Measurements from ENCODE around the gene EVA1C. TPM values are rescaled to one million over a fixed set of nuclear protein-coding genes. Genes with fewer than 3 reads are reported as not detected.

Gene EVA1C
- total RNA-seq, 1 experiment from 2014 or later, result 22.2 TPM

- no peak for TF ChIP-seq CTCF (IDR thresholded peaks at IDR 0.05; ENCODE audit: unreplicated experiment)
- DNase-seq (ENCODE audit: unreplicated experiment), result no peak
- intact Hi-C loops (cut with micrococcal nuclease), result no loop called here
- H3K4me1 Mint-ChIP-seq (ENCODE audit: insufficient read depth, unreplicated experiment), result peaks cover 7% of the 10 kb centered on the region
- ChIA-PET POLR2A (interaction anchor here (0.8 kb wide), 1 partner anchor 95 kb away, joined by 3 read pairs; no protein-coding TSS in a partner anchor), CTCF (interaction anchor here (1.1 kb wide), 1 partner anchor 131 kb away, joined by 4 read pairs; no protein-coding TSS in a partner anchor)
- peaks cover 71% of the 10 kb centered on the region for H3K36me3 Mint-ChIP-seq (ENCODE audit: insufficient read depth, unreplicated experiment)
- no peaks in the 10 kb centered on the region for H3K9me3 Mint-ChIP-seq (ENCODE audit: unreplicated experiment)
- no peak overlapping the region for H3K4me3 Mint-ChIP-seq (ENCODE audit: unreplicated experiment)
- no peak overlapping the region for H3K27ac Mint-ChIP-seq (ENCODE audit: low read depth, unreplicated experiment)
- no peaks in the 10 kb centered on the region for H3K27me3 Mint-ChIP-seq (ENCODE audit: insufficient read depth, unreplicated experiment)
- BruUV-seq (replicated peaks), result no TSS peak
Observed at GRCh38 chr21:32469628-32470027, 57.1 kb downstream of the EVA1C start.

- Mint-ChIP-seq H3K27me3 (ENCODE audit: insufficient read depth, unreplicated experiment) (no peaks in the 10 kb centered on the region), H3K36me3 (ENCODE audit: insufficient read depth, unreplicated experiment) (peaks cover 66% of the 10 kb centered on the region), H3K4me3 (ENCODE audit: unreplicated experiment) (no peak overlapping the region), H3K4me1 (ENCODE audit: insufficient read depth, unreplicated experiment) (peaks cover 12% of the 10 kb centered on the region), H3K9me3 (ENCODE audit: unreplicated experiment) (no peaks in the 10 kb centered on the region), H3K27ac (ENCODE audit: low read depth, unreplicated experiment) (no peak overlapping the region)
- BruUV-seq (replicated peaks), result no TSS peak
- DNase-seq (ENCODE audit: unreplicated experiment), result no peak
- intact Hi-C loops (cut with micrococcal nuclease), result no loop called here
- no peak for TF ChIP-seq CTCF (IDR thresholded peaks at IDR 0.05; ENCODE audit: unreplicated experiment)
- CTCF ChIA-PET, result no interaction called here
- POLR2A ChIA-PET, result interaction anchor here (0.8 kb wide), 1 partner anchor 96 kb away, joined by 3 read pairs; no protein-coding TSS in a partner anchor
Observed at GRCh38 chr21:32470206-32470605, 57.7 kb downstream of the EVA1C start.

- peaks cover 54% of the 10 kb centered on the region for H3K36me3 Mint-ChIP-seq (ENCODE audit: insufficient read depth, unreplicated experiment)
- peaks cover 23% of the 10 kb centered on the region for H3K4me1 Mint-ChIP-seq (ENCODE audit: insufficient read depth, unreplicated experiment)
- intact Hi-C loops (cut with micrococcal nuclease), result no loop called here
- POLR2A ChIA-PET, result interaction anchor here (0.6 to 1.2 kb wide), 3 partner anchors 9 to 101 kb away, joined by 3 to 6 read pairs (median 3); no protein-coding TSS in a partner anchor
- H3K4me3 Mint-ChIP-seq (ENCODE audit: unreplicated experiment), result no peak overlapping the region
- peak overlapping the region; percentile 39 for H3K27ac Mint-ChIP-seq (ENCODE audit: low read depth, unreplicated experiment)
- H3K27me3 Mint-ChIP-seq (ENCODE audit: insufficient read depth, unreplicated experiment), result no peaks in the 10 kb centered on the region
- no peak for TF ChIP-seq CTCF (IDR thresholded peaks at IDR 0.05; ENCODE audit: unreplicated experiment)
- CTCF ChIA-PET, result interaction anchor here (0.6 kb wide), 1 partner anchor 45 kb away, joined by 3 read pairs; no protein-coding TSS in a partner anchor
- no TSS peak for BruUV-seq (replicated peaks)
- H3K9me3 Mint-ChIP-seq (ENCODE audit: unreplicated experiment), result no peaks in the 10 kb centered on the region
- no peak for DNase-seq (ENCODE audit: unreplicated experiment)
Observed at GRCh38 chr21:32472890-32473765, 60.6 kb downstream of the EVA1C start.
